Tibial artery (tissue), 4 donors: ENCODE measurements around the gene XIRP2.
"Not testable (repeated sequence)": the region's sequence is repeated elsewhere in the genome, so short reads cannot be mapped to it uniquely, and the experiment has no call there.

Experiments
- DNase-seq, 2 donors: peaks; one replicate each; pipeline ENCODE4 v3.0.0-alpha.2; 2019
- H3K27ac ChIP-seq, 2 donors: fragments of 200-600 bp; sonication (generic) in 1 of 2; 1 replicate in 1 of 2; 2 replicates in 1 of 2; pipeline ENCODE4 v1.5.1; 2018 to 2019; ENCODE audit warnings: mild to moderate bottlenecking in 1 of 2
- H3K27me3 ChIP-seq, 2 donors: fragments of 200-600 bp; sonication (generic) in 1 of 2; one replicate each; pipeline versions ENCODE4 v1.5.1 to v1.6.0; 2016 to 2019
- H3K36me3 ChIP-seq, 3 donors: fragments of 200-600 bp; sonication (generic) in 2 of 3; one replicate each; pipeline ENCODE4 v1.5.1; 2016 to 2019; ENCODE audit warnings: mild to moderate bottlenecking in 2 of 3
- H3K4me1 ChIP-seq, 4 donors: fragments of 200-600 bp; sonication (generic) in 2 of 4; 1 replicate in 3 of 4; 2 replicates in 1 of 4; pipeline ENCODE4 v1.5.1; 2016 to 2019
- H3K4me3 ChIP-seq, 2 donors: fragments of 200-600 bp; sonication (generic) in 1 of 2; 1 replicate in 1 of 2; 2 replicates in 1 of 2; pipeline ENCODE4 v1.5.1; 2018 to 2019; ENCODE audit warnings: mild to moderate bottlenecking in 2 of 2
- H3K9me3 ChIP-seq, 3 donors: fragments of 200-600 bp; sonication (generic) in 1 of 3; one replicate each; pipeline ENCODE4 v1.5.1; 2016 to 2019
- CTCF ChIP-seq, 2 experiments: fragments of 200-600 bp in 1 of 2; fragments of 450-650 bp in 1 of 2; IDR thresholded peaks; one replicate each; pipeline ENCODE4 v1.5.1; 2017 to 2019; ENCODE audit warnings: antibody characterized with exemption in 2 of 2, mild to moderate bottlenecking in 1 of 2, moderate library complexity in 1 of 2
- intact Hi-C: fragments of 100-400 bp; cut with DNase I; formaldehyde crosslinking; loops from one replicate; pipeline ENCODE4 v1.15.0; 2023; ENCODE audit warnings: low total_unique reads

Gene XIRP2

GRCh38 chr2:167253025-167253424 is 364.7 kb downstream of the XIRP2 start:
- H3K4me1 ChIP-seq = no peaks in the 10 kb centered on the region
- no peak overlapping the region for H3K27ac ChIP-seq

GRCh38 chr2:167254721-167255120 is 366.4 kb downstream of the XIRP2 start:
- DNase-seq = no peak
- TF ChIP-seq CTCF (IDR thresholded peaks at IDR 0.05) = no peak
- H3K36me3 ChIP-seq = no peaks in the 10 kb centered on the region
- intact Hi-C loops = no loop called here
- no peaks in the 10 kb centered on the region for H3K4me1 ChIP-seq
- H3K27ac ChIP-seq = no peak overlapping the region
- H3K27me3 ChIP-seq = no peaks in the 10 kb centered on the region
- H3K9me3 ChIP-seq = no peaks in the 10 kb centered on the region
- no peak overlapping the region for H3K4me3 ChIP-seq

More at GRCh38 chr2:167253025-167253424, 364.7 kb downstream of the XIRP2 start:
- intact Hi-C loops = no loop called here
- no peak for TF ChIP-seq CTCF (IDR thresholded peaks at IDR 0.05)
- Histone ChIP-seq H3K4me3 (no peak overlapping the region), H3K27me3 (no peaks in the 10 kb centered on the region), H3K36me3 (no peaks in the 10 kb centered on the region), H3K9me3 (no peaks in the 10 kb centered on the region)
- no peak for DNase-seq

DNA sequence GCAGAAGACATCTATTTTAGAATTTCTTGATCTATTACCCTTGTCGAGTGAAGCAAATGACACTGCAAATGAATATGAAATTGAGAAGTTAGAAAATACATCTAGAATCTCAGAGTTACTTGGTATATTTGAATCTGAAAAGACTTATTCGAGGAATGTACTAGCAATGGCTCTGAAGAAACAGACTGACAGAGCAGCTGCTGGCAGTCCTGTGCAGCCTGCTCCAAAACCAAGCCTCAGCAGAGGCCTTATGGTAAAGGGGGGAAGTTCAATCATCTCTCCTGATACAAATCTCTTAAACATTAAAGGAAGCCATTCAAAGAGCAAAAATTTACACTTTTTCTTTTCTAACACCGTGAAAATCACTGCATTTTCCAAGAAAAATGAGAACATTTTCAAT is 370.4 kb downstream of the XIRP2 start:
- H3K27ac ChIP-seq = no peak overlapping the region
- H3K36me3 ChIP-seq = no peaks in the 10 kb centered on the region
- no peak for TF ChIP-seq CTCF (IDR thresholded peaks at IDR 0.05)
- no peak for DNase-seq
- intact Hi-C loops = no loop called here
- H3K4me1 ChIP-seq = no peaks in the 10 kb centered on the region
- H3K4me3 ChIP-seq = no peak overlapping the region
- no peaks in the 10 kb centered on the region for H3K27me3 ChIP-seq
- H3K9me3 ChIP-seq = no peaks in the 10 kb centered on the region

DNA sequence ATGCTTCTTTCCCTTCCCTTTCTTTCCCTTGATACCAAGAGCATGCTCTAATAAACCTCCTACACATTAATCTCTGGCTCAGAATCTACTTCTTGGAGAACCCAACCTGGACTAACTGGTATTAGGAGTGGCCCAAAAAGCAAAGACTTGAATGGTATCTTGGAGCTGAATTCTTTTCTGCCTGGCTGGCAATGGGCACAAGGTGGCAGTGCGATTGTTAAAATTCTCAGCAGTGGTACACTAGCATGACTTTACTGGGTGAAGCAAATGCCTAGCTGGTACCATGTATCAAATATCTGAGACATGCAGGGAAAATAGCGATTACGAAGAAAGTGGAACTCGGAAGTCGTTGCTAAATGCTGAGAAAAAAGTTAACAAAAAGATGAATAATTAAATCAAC is 376.1 kb downstream of the XIRP2 start:
- Histone ChIP-seq H3K4me3 (no peak overlapping the region), H3K4me1 (no peaks in the 10 kb centered on the region), H3K27me3 (no peaks in the 10 kb centered on the region), H3K27ac (no peak overlapping the region), H3K9me3 (peaks cover 0 to 7% (median 6%) of the 10 kb centered on the region in 3 donors), H3K36me3 (no peaks in the 10 kb centered on the region)
- DNase-seq = no peak
- intact Hi-C loops = no loop called here
- no peak for TF ChIP-seq CTCF (IDR thresholded peaks at IDR 0.05)

DNA sequence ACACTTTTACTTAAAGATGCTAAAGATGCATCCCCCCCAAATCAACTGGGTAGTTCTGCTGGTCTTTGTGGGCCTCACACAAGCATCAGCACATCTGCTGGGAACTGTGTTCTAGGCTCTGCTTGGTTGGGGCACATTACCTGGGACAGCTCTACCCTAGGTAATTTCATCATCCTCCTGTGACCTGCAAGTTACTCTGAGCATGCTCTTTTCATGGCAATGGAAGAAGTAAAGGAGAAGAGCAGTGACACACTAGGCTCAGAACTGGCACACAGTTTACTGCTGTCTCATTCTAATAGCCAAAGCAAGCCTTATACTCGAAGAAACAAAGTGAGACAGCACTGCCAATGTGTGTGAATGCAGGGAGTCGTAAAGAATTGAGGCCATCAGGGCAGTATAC is 376.7 kb downstream of the XIRP2 start:
- no peaks in the 10 kb centered on the region for H3K36me3 ChIP-seq
- H3K27me3 ChIP-seq = no peaks in the 10 kb centered on the region
- no peak for DNase-seq
- H3K4me1 ChIP-seq = no peaks in the 10 kb centered on the region
- H3K27ac ChIP-seq = no peak overlapping the region
- no peak for TF ChIP-seq CTCF (IDR thresholded peaks at IDR 0.05)
- H3K9me3 ChIP-seq = peaks cover 0 to 7% (median 6%) of the 10 kb centered on the region in 3 donors
- intact Hi-C loops = no loop called here
- no peak overlapping the region for H3K4me3 ChIP-seq

DNA sequence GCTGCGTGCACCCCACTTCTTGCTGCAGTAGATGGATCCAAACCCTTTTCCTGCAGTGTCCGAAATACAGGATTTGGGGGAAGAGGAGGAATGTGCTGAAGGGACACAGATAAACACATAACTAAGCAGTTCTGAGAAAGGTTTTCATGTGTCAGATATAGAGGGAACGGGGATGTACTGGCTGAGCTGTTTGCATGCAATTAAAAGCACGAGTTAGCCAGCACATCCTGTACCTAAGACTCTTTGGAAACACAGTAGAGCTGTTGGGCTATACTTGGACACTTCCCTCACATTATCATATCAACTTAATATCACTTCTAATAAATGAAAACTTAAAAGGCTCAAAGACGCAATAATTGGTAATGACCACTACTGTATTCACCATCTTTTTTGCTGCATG is 377.4 kb downstream of the XIRP2 start:
- no peak for TF ChIP-seq CTCF (IDR thresholded peaks at IDR 0.05)
- no peak for DNase-seq
- H3K4me1 ChIP-seq = no peaks in the 10 kb centered on the region
- H3K27ac ChIP-seq = no peak overlapping the region
- peaks cover 0 to 7% (median 6%) of the 10 kb centered on the region in 3 donors for H3K9me3 ChIP-seq
- H3K4me3 ChIP-seq = no peak overlapping the region
- no peaks in the 10 kb centered on the region for H3K27me3 ChIP-seq
- H3K36me3 ChIP-seq = no peaks in the 10 kb centered on the region
- intact Hi-C loops = no loop called here

GRCh38 chr2:167268245-167268644 is 380.0 kb downstream of the XIRP2 start:
- intact Hi-C loops, H3K27ac ChIP-seq, DNase-seq: not testable (repeated sequence)

More at GRCh38 chr2:167268245-167268644, 380.0 kb downstream of the XIRP2 start:
- H3K36me3 ChIP-seq, H3K4me3 ChIP-seq, H3K9me3 ChIP-seq, H3K27me3 ChIP-seq, H3K4me1 ChIP-seq: not testable (repeated sequence)
